Smooth muscle cell (in vitro differentiated cells): ENCODE results near the gene PLD6. TPM values are rescaled to one million over a fixed set of nuclear protein-coding genes. Genes with fewer than 3 reads are reported as not detected.

Source experiments
- DNase-seq: peaks from one replicate; lab custom pipeline; 2025; ENCODE audit not compliant: unreplicated experiment; lab: John Stamatoyannopoulos, UW
- H2AFZ ChIP-seq: fragments of 200-600 bp; sonication (generic); 2 replicates; pipeline ENCODE4 v1.6.0; 2016; ENCODE audit warnings: antibody characterized with exemption, low read depth, mild to moderate bottlenecking
- H3F3A ChIP-seq: fragments of 200-600 bp; sonication (generic); 2 replicates; pipeline ENCODE4 v1.6.0; 2017; ENCODE audit warnings: antibody characterized with exemption, low read depth
- H3K27ac ChIP-seq: fragments of 200-600 bp; sonication (generic); 2 replicates; pipeline ENCODE4 v1.5.1; 2016; ENCODE audit warnings: low read depth, mild to moderate bottlenecking
- H3K27me3 ChIP-seq: fragments of 200-600 bp; sonication (generic); 2 replicates; pipeline ENCODE4 v1.6.1; 2016; ENCODE audit warnings: low read depth, mild to moderate bottlenecking
- H3K36me3 ChIP-seq: fragments of 200-600 bp; sonication (generic); 2 replicates; pipeline ENCODE4 v1.5.1; 2016; ENCODE audit warnings: low read depth
- H3K4me1 ChIP-seq: fragments of 200-600 bp; sonication (generic); 2 replicates; pipeline ENCODE4 v1.5.1; 2016; ENCODE audit warnings: low read depth
- H3K4me2 ChIP-seq: fragments of 200-600 bp; sonication (generic); 2 replicates; pipeline ENCODE4 v1.6.0; 2016; ENCODE audit warnings: mild to moderate bottlenecking
- H3K4me3 ChIP-seq: fragments of 200-600 bp; sonication (generic); 2 replicates; pipeline ENCODE4 v1.5.1; 2016; ENCODE audit warnings: mild to moderate bottlenecking
- H3K79me2 ChIP-seq: fragments of 200-600 bp; sonication (generic); 2 replicates; pipeline ENCODE4 v1.6.0; 2016; ENCODE audit warnings: low read depth, mild to moderate bottlenecking
- H3K9ac ChIP-seq: fragments of 200-600 bp; sonication (generic); 2 replicates; pipeline ENCODE4 v1.6.0; 2016; ENCODE audit warnings: low read depth
- H3K9me3 ChIP-seq: fragments of 200-600 bp; sonication (generic); replicated peaks from 2 replicates; pipeline ENCODE4 v1.5.1; 2016; ENCODE audit warnings: low read depth
- H4K20me1 ChIP-seq: fragments of 200-600 bp; sonication (generic); 2 replicates; pipeline ENCODE4 v1.6.0; 2016; ENCODE audit warnings: low read depth
- WGBS: methylation state at CpG from one replicate; pipeline ENCODE4 v1.1.7; 2016; ENCODE audit warnings: low lambda C conversion rate; 5-methylcytosine and 5-hydroxymethylcytosine counted together
- polyA plus RNA-seq: library from polyadenylated mRNA; unstranded; fragments of >200 nt; fragmentation: Nextera tagmentation; extraction: Ambion mirVana; gene quantifications from 2 replicates; pipeline ENCODE4 v1.2.1, GENCODE V29; 2016
- total RNA-seq: library from RNA; depleted of rRNA; stranded (reverse); fragments of >200 nt; gene quantifications from 2 replicates; pipeline ENCODE4 v1.2.3, GENCODE V29; 2014
- TF ChIP-seq, protein P1 (sequence below): fragments of 200-600 bp; sonication (generic); IDR thresholded peaks from 2 replicates; pipeline ENCODE4 v1.5.1; 2017; ENCODE audit warnings: borderline replicate concordance, mild to moderate bottlenecking, antibody characterized with exemption; ENCODE audit not compliant: insufficient read depth, poor library complexity, severe bottlenecking

Gene PLD6
- total and polyA plus RNA-seq, 2 experiments from 2014 or later, result 0.26 to 0.49 TPM

DNA sequence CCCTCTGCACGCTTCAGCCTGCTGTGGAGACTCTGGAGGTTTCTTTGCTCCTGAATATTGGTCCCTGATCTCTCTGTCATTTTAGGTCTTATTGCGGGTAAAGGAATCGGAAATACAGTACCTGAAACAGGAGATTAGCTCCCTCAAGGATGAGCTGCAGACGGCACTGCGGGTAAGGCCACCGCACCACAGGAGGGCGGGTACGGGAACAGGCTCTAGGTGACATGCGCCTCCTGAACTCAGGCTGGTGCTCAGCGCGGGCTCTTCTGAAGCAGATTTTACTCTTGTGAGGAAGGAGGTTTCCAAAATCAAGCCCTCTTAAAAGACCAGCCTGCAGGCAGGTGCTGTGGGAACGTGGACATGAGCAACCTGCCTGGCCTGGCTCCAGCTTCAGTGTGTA is 29.8 kb downstream of the PLD6 start:
- WGBS, result 97% methylated on average over 12 of the region's 12 CpGs
- DNase-seq, result no peak

DNA sequence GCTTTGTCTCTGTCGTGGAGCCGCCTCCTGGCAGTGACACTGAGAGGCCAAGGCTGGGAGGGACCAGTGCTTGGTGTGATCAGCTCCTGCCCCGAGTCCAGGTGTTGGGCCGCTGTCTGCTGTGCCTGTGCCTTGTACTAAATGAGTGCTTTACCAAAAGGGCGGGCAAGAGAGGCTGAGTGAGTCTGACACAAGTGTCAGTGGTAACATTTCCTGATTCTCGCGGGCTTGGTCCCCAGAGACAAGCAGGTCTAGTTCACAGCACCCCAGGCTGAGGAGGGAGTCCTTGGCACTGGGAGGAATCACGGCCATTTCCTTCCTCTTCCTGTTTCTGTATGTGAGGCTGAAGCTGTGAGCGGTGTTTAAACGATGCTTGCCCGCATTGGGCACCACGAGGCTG is 30.2 kb downstream of the PLD6 start:
- Histone ChIP-seq H3K4me2 (no peak overlapping the region), H4K20me1 (no peaks in the 10 kb centered on the region), H3F3A (no peaks in the 10 kb centered on the region), H3K9me3 (no peaks in the 10 kb centered on the region), H2AFZ (no peak overlapping the region), H3K27ac (no peak overlapping the region), H3K9ac (no peak overlapping the region), H3K4me1 (no peaks in the 10 kb centered on the region), H3K27me3 (no peaks in the 10 kb centered on the region), H3K79me2 (no peaks in the 10 kb centered on the region), H3K36me3 (no peaks in the 10 kb centered on the region), H3K4me3 (no peak overlapping the region)
- TF ChIP-seq, protein P1, sequence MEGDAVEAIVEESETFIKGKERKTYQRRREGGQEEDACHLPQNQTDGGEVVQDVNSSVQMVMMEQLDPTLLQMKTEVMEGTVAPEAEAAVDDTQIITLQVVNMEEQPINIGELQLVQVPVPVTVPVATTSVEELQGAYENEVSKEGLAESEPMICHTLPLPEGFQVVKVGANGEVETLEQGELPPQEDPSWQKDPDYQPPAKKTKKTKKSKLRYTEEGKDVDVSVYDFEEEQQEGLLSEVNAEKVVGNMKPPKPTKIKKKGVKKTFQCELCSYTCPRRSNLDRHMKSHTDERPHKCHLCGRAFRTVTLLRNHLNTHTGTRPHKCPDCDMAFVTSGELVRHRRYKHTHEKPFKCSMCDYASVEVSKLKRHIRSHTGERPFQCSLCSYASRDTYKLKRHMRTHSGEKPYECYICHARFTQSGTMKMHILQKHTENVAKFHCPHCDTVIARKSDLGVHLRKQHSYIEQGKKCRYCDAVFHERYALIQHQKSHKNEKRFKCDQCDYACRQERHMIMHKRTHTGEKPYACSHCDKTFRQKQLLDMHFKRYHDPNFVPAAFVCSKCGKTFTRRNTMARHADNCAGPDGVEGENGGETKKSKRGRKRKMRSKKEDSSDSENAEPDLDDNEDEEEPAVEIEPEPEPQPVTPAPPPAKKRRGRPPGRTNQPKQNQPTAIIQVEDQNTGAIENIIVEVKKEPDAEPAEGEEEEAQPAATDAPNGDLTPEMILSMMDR, result no peak
- 98% methylated on average over 12 of the region's 12 CpGs for WGBS
- no peak for DNase-seq

More for the DNA sequence above, 29.8 kb downstream of the PLD6 start:
- TF ChIP-seq, protein P1, result no peak
- H3F3A ChIP-seq, result no peaks in the 10 kb centered on the region
- H3K27me3 ChIP-seq, result no peaks in the 10 kb centered on the region
- H3K4me2 ChIP-seq, result no peak overlapping the region
- no peak overlapping the region for H3K27ac ChIP-seq
- H3K4me1 ChIP-seq, result no peaks in the 10 kb centered on the region
- H3K4me3 ChIP-seq, result no peak overlapping the region
- H4K20me1 ChIP-seq, result no peaks in the 10 kb centered on the region
- H2AFZ ChIP-seq, result no peak overlapping the region
- H3K9ac ChIP-seq, result no peak overlapping the region
- no peaks in the 10 kb centered on the region for H3K36me3 ChIP-seq
- H3K9me3 ChIP-seq, result no peaks in the 10 kb centered on the region
- H3K79me2 ChIP-seq, result no peaks in the 10 kb centered on the region

DNA sequence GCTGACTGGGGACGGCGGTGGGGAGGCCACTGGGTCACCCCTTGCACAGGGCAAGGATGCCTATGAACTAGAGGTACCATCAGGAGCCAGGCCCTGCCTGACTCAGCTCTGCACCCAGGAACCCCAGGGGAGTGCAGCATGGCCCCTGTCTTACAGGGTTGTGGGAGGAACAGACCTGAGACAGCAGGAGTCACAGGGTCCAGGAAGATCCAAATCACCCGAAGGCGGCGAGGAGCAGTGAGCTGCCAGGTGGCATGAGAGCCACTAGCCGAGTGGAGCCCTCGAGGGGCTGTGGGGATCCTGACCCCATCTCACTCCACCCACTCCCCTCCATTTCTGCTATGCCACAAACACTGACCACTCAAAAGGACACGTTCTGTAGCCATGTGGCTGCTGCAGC is 30.8 kb downstream of the PLD6 start:
- Histone ChIP-seq H3K9ac (no peak overlapping the region), H3K4me2 (no peak overlapping the region), H3K9me3 (no peaks in the 10 kb centered on the region), H3K27ac (no peak overlapping the region), H4K20me1 (peaks cover 4% of the 10 kb centered on the region), H3F3A (no peaks in the 10 kb centered on the region), H3K4me3 (no peak overlapping the region), H3K79me2 (no peaks in the 10 kb centered on the region), H3K36me3 (no peaks in the 10 kb centered on the region), H3K4me1 (no peaks in the 10 kb centered on the region), H2AFZ (no peak overlapping the region), H3K27me3 (no peaks in the 10 kb centered on the region)
- no peak for DNase-seq
- TF ChIP-seq, protein P1, result no peak
- WGBS, result 98% methylated on average over 8 of the region's 8 CpGs

DNA sequence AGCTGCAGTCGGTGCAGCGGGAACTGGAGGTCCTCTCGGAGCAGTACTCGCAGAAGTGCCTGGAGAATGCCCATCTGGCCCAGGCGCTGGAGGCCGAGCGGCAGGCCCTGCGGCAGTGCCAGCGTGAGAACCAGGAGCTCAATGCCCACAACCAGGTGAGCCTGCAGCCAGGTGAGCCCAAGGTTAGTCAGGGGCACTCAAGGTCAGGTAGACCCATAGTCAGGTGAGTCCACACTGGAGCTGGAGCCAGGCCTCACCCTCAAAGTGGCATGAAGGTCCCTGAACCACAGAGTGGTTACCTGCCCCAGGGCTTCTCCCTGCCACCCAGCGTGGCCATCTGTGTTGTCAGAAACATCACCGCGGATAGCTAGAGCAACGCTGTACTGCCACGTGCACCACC is 32.2 kb downstream of the PLD6 start:
- H3K27me3 ChIP-seq, result no peaks in the 10 kb centered on the region
- no peak for DNase-seq
- no peaks in the 10 kb centered on the region for H3K36me3 ChIP-seq
- TF ChIP-seq, protein P1, result no peak
- H2AFZ ChIP-seq, result no peak overlapping the region
- H4K20me1 ChIP-seq, result peaks cover 12% of the 10 kb centered on the region
- H3K9ac ChIP-seq, result no peak overlapping the region
- WGBS, result 97% methylated on average over 14 of the region's 14 CpGs
- H3F3A ChIP-seq, result no peaks in the 10 kb centered on the region
- H3K79me2 ChIP-seq, result no peaks in the 10 kb centered on the region
- no peak overlapping the region for H3K27ac ChIP-seq
- no peaks in the 10 kb centered on the region for H3K9me3 ChIP-seq
- no peaks in the 10 kb centered on the region for H3K4me1 ChIP-seq
- no peak overlapping the region for H3K4me2 ChIP-seq
- H3K4me3 ChIP-seq, result no peak overlapping the region
